ENCODE measurements around the gene NEDD8. TPM values are rescaled to one million over a fixed set of nuclear protein-coding genes. Genes with fewer than 3 reads are reported as not detected.
A peak's percentile ranks its signal among the peaks of the same experiment; 100 is the strongest.

NEDD8 gene
- total and polyA plus RNA-seq, 2 experiments from 2014 or later, result 264 to 492 TPM

GRCh38 chr14:24172261-24172860, 59.8 kb downstream of the NEDD8 start:
- H3K9me3 ChIP-seq (ENCODE audit: low read depth), result no peaks in the 10 kb centered on the region
- H3K4me3 ChIP-seq, result peak overlapping the region; percentile 21
- no peaks in the 10 kb centered on the region for H3K27me3 ChIP-seq
- H3K4me1 ChIP-seq (ENCODE audit: low read depth), result no peaks in the 10 kb centered on the region
- no peaks in the 10 kb centered on the region for H3K36me3 ChIP-seq
- H3K27ac ChIP-seq, result no peak overlapping the region
- no peak for DNase-seq (ENCODE audit: low read depth in 1 of 2, low spot score in 1 of 2)
- no peak for TF ChIP-seq CTCF (IDR thresholded peaks at IDR 0.05; ENCODE audit: low read depth, low read length)

- Histone ChIP-seq H3K9me3 (ENCODE audit: low read depth) (no peaks in the 10 kb centered on the region), H3K4me1 (ENCODE audit: low read depth) (no peaks in the 10 kb centered on the region), H3K36me3 (no peaks in the 10 kb centered on the region), H3K27ac (no peak within 1 kb of the TSS), H3K27me3 (no peaks in the 10 kb centered on the region), H3K4me3 (peak within 1 kb of the TSS; percentile 21)
- DNase-seq (ENCODE audit: low read depth in 1 of 2, low spot score in 1 of 2), result peak; percentile 91 to 98
- TF ChIP-seq CTCF (IDR thresholded peaks at IDR 0.05; ENCODE audit: low read depth, low read length), result no peak
Measured at GRCh38 chr14:24171422-24172260, 60.5 kb downstream of the NEDD8 start, which contains the start of gene REC8. REC8 (plus strand) TSS chr14:24172080; CDS start chr14:24172553, 473 bp downstream.

GRCh38 chr14:24167469-24168114, 64.6 kb downstream of the NEDD8 start:
- no peaks in the 10 kb centered on the region for H3K27me3 ChIP-seq
- DNase-seq (ENCODE audit: low read depth in 1 of 2, low spot score in 1 of 2), result no peak
- H3K9me3 ChIP-seq (ENCODE audit: low read depth), result no peaks in the 10 kb centered on the region
- H3K36me3 ChIP-seq, result peaks cover 4% of the 10 kb centered on the region
- H3K4me3 ChIP-seq, result no peak overlapping the region
- TF ChIP-seq CTCF (IDR thresholded peaks at IDR 0.05; ENCODE audit: low read depth, low read length), result no peak
- no peaks in the 10 kb centered on the region for H3K4me1 ChIP-seq (ENCODE audit: low read depth)
- H3K27ac ChIP-seq, result no peak overlapping the region

Other genes with a start within 250 kb of the NEDD8 start
Only the 30 nearest of the 34 such genes appear.
- 0.06 and 0.85 TPM in 2 replicates for gene CARMIL3, start 180.4 kb downstream of the NEDD8 start, total RNA-seq
- gene CARMIL3, start 180.4 kb downstream of the NEDD8 start, polyA plus RNA-seq, result 0.05 and 0.22 TPM in 2 replicates
- gene CPNE6, start 160.8 kb downstream of the NEDD8 start, total RNA-seq, result 0.12 TPM in 1 of 2 replicates, not detected in the other
- gene CPNE6, start 160.8 kb downstream of the NEDD8 start, polyA plus RNA-seq, result 0.43 and 0.96 TPM in 2 replicates
- gene PCK2, start 138.1 kb downstream of the NEDD8 start, total RNA-seq, result 11.2 and 18.9 TPM in 2 replicates
- 12.2 and 20.0 TPM in 2 replicates for gene PCK2, start 138.1 kb downstream of the NEDD8 start, polyA plus RNA-seq
- gene DCAF11, start 117.6 kb downstream of the NEDD8 start, total RNA-seq, result 152 and 317 TPM in 2 replicates
- 110 and 165 TPM in 2 replicates for gene DCAF11, start 117.6 kb downstream of the NEDD8 start, polyA plus RNA-seq
- 4.2 and 6.7 TPM in 2 replicates for gene NRL, start 117.4 kb downstream of the NEDD8 start, total RNA-seq
- gene NRL, start 117.4 kb downstream of the NEDD8 start, polyA plus RNA-seq, result 4.8 and 5.1 TPM in 2 replicates
- 124 and 136 TPM in 2 replicates for gene FITM1, start 101.7 kb downstream of the NEDD8 start, total RNA-seq
- 181 and 209 TPM in 2 replicates for gene FITM1, start 101.7 kb downstream of the NEDD8 start, polyA plus RNA-seq
- 211 and 238 TPM in 2 replicates for gene PSME1, start 96.2 kb downstream of the NEDD8 start, total RNA-seq
- 383 and 492 TPM in 2 replicates for gene PSME1, start 96.2 kb downstream of the NEDD8 start, polyA plus RNA-seq
- gene EMC9, start 90.8 kb downstream of the NEDD8 start, total RNA-seq, result 54.6 and 69.3 TPM in 2 replicates
- gene EMC9, start 90.8 kb downstream of the NEDD8 start, polyA plus RNA-seq, result 82.3 and 114 TPM in 2 replicates
- 92.3 and 97.6 TPM in 2 replicates for gene PSME2, start 85.8 kb downstream of the NEDD8 start, total RNA-seq
- gene PSME2, start 85.8 kb downstream of the NEDD8 start, polyA plus RNA-seq, result 311 and 331 TPM in 2 replicates
- gene RNF31, start 84.9 kb downstream of the NEDD8 start, total RNA-seq, result 81.0 and 134 TPM in 2 replicates
- 42.1 and 44.9 TPM in 2 replicates for gene RNF31, start 84.9 kb downstream of the NEDD8 start, polyA plus RNA-seq
- 29.1 and 33.7 TPM in 2 replicates for gene IRF9, start 71.1 kb downstream of the NEDD8 start, total RNA-seq
- 27.3 and 35.4 TPM in 2 replicates for gene IRF9, start 71.1 kb downstream of the NEDD8 start, polyA plus RNA-seq
- gene REC8, start 60.3 kb downstream of the NEDD8 start, total RNA-seq, result 20.3 and 23.5 TPM in 2 replicates
- 38.8 and 39.0 TPM in 2 replicates for gene REC8, start 60.3 kb downstream of the NEDD8 start, polyA plus RNA-seq
- gene IPO4, start 43.6 kb downstream of the NEDD8 start, total RNA-seq, result 32.0 and 40.7 TPM in 2 replicates
- 26.4 and 34.5 TPM in 2 replicates for gene IPO4, start 43.6 kb downstream of the NEDD8 start, polyA plus RNA-seq
- gene TM9SF1, start 36.9 kb downstream of the NEDD8 start, total RNA-seq, result 40.2 and 50.3 TPM in 2 replicates
- 55.2 and 65.3 TPM in 2 replicates for gene TM9SF1, start 36.9 kb downstream of the NEDD8 start, polyA plus RNA-seq
- not detected in 2 replicates for gene TSSK4, start 26.7 kb downstream of the NEDD8 start, total RNA-seq
- gene TSSK4, start 26.7 kb downstream of the NEDD8 start, polyA plus RNA-seq, result 2.3 and 3.3 TPM in 2 replicates
- 26.4 and 31.0 TPM in 2 replicates for gene CHMP4A, start 18.9 kb downstream of the NEDD8 start, total RNA-seq
- gene CHMP4A, start 18.9 kb downstream of the NEDD8 start, polyA plus RNA-seq, result 51.1 and 56.1 TPM in 2 replicates
- 39.3 and 59.8 TPM in 2 replicates for gene MDP1, start 16.3 kb downstream of the NEDD8 start, total RNA-seq
- 70.5 and 73.4 TPM in 2 replicates for gene MDP1, start 16.3 kb downstream of the NEDD8 start, polyA plus RNA-seq
- 59.5 and 66.3 TPM in 2 replicates for gene GMPR2, start 562 bp upstream of the NEDD8 start, total RNA-seq
- 57.6 and 66.8 TPM in 2 replicates for gene GMPR2, start 562 bp upstream of the NEDD8 start, polyA plus RNA-seq
- gene TINF2, start 10.3 kb upstream of the NEDD8 start, total RNA-seq, result 32.3 and 40.8 TPM in 2 replicates
- 49.9 and 50.6 TPM in 2 replicates for gene TINF2, start 10.3 kb upstream of the NEDD8 start, polyA plus RNA-seq
- 0.35 and 1.7 TPM in 2 replicates for gene TGM1, start 30.8 kb upstream of the NEDD8 start, total RNA-seq
- gene TGM1, start 30.8 kb upstream of the NEDD8 start, polyA plus RNA-seq, result 0.65 TPM in 1 of 2 replicates, not detected in the other
- gene RABGGTA, start 39.2 kb upstream of the NEDD8 start, total RNA-seq, result 39.6 and 43.5 TPM in 2 replicates
- gene RABGGTA, start 39.2 kb upstream of the NEDD8 start, polyA plus RNA-seq, result 43.7 and 45.2 TPM in 2 replicates
- 43.2 and 54.3 TPM in 2 replicates for gene DHRS1, start 67.4 kb upstream of the NEDD8 start, total RNA-seq
- gene DHRS1, start 67.4 kb upstream of the NEDD8 start, polyA plus RNA-seq, result 53.5 and 58.1 TPM in 2 replicates
- 13.5 and 15.7 TPM in 2 replicates for gene NOP9, start 67.5 kb upstream of the NEDD8 start, total RNA-seq
- gene NOP9, start 67.5 kb upstream of the NEDD8 start, polyA plus RNA-seq, result 2.7 and 4.3 TPM in 2 replicates
- not detected in 2 replicates for gene CIDEB, start 75.6 kb upstream of the NEDD8 start, total RNA-seq
- gene CIDEB, start 75.6 kb upstream of the NEDD8 start, polyA plus RNA-seq, result not detected in 2 replicates
- 7.6 and 15.1 TPM in 2 replicates for gene LTB4R2, start 77.8 kb upstream of the NEDD8 start, total RNA-seq
- 0.17 and 1.8 TPM in 2 replicates for gene LTB4R2, start 77.8 kb upstream of the NEDD8 start, polyA plus RNA-seq
- gene LTB4R, start 79.1 kb upstream of the NEDD8 start, total RNA-seq, result 8.5 and 8.8 TPM in 2 replicates
- 2.0 and 2.7 TPM in 2 replicates for gene LTB4R, start 79.1 kb upstream of the NEDD8 start, polyA plus RNA-seq
- 0.35 and 1.5 TPM in 2 replicates for gene ADCY4, start 102.7 kb upstream of the NEDD8 start, total RNA-seq
- gene ADCY4, start 102.7 kb upstream of the NEDD8 start, polyA plus RNA-seq, result 1.2 TPM in 1 of 2 replicates, not detected in the other
- 0.24 TPM in 1 of 2 replicates, not detected in the other for gene RIPK3, start 107.6 kb upstream of the NEDD8 start, total RNA-seq
- 0.81 TPM in 1 of 2 replicates, not detected in the other for gene RIPK3, start 107.6 kb upstream of the NEDD8 start, polyA plus RNA-seq
- 56.8 and 117 TPM in 2 replicates for gene NFATC4, start 135.8 kb upstream of the NEDD8 start, total RNA-seq
- 83.2 and 120 TPM in 2 replicates for gene NFATC4, start 135.8 kb upstream of the NEDD8 start, polyA plus RNA-seq
- 37.2 and 56.2 TPM in 2 replicates for gene NYNRIN, start 166.6 kb upstream of the NEDD8 start, total RNA-seq
- 21.3 and 30.7 TPM in 2 replicates for gene NYNRIN, start 166.6 kb upstream of the NEDD8 start, polyA plus RNA-seq